Tibial artery (tissue), 4 donors: Measurements from ENCODE around the gene ZCCHC14.
"Not testable (repeated sequence)": the region's sequence is repeated elsewhere in the genome, so short reads cannot be mapped to it uniquely, and the experiment has no call there.

ENCODE experiments used
- DNase-seq, 2 donors: peaks; one replicate each; pipeline ENCODE4 v3.0.0-alpha.2; 2019
- H3K27ac ChIP-seq, 2 donors: fragments of 200-600 bp; sonication (generic) in 1 of 2; 1 replicate in 1 of 2; 2 replicates in 1 of 2; pipeline ENCODE4 v1.5.1; 2018 to 2019; ENCODE audit warnings: mild to moderate bottlenecking in 1 of 2
- H3K27me3 ChIP-seq, 2 donors: fragments of 200-600 bp; sonication (generic) in 1 of 2; one replicate each; pipeline versions ENCODE4 v1.5.1 to v1.6.0; 2016 to 2019
- H3K36me3 ChIP-seq, 3 donors: fragments of 200-600 bp; sonication (generic) in 2 of 3; one replicate each; pipeline ENCODE4 v1.5.1; 2016 to 2019; ENCODE audit warnings: mild to moderate bottlenecking in 2 of 3
- H3K4me1 ChIP-seq, 4 donors: fragments of 200-600 bp; sonication (generic) in 2 of 4; 1 replicate in 3 of 4; 2 replicates in 1 of 4; pipeline ENCODE4 v1.5.1; 2016 to 2019
- H3K4me3 ChIP-seq, 2 donors: fragments of 200-600 bp; sonication (generic) in 1 of 2; 1 replicate in 1 of 2; 2 replicates in 1 of 2; pipeline ENCODE4 v1.5.1; 2018 to 2019; ENCODE audit warnings: mild to moderate bottlenecking in 2 of 2
- H3K9me3 ChIP-seq, 3 donors: fragments of 200-600 bp; sonication (generic) in 1 of 3; one replicate each; pipeline ENCODE4 v1.5.1; 2016 to 2019
- intact Hi-C: fragments of 100-400 bp; cut with DNase I; formaldehyde crosslinking; loops from one replicate; pipeline ENCODE4 v1.15.0; 2023; ENCODE audit warnings: low total_unique reads
- TF ChIP-seq, protein P1 (sequence below), 2 experiments: fragments of 200-600 bp in 1 of 2; fragments of 450-650 bp in 1 of 2; IDR thresholded peaks; one replicate each; pipeline ENCODE4 v1.5.1; 2017 to 2019; ENCODE audit warnings: antibody characterized with exemption in 2 of 2, mild to moderate bottlenecking in 1 of 2, moderate library complexity in 1 of 2

Gene ZCCHC14

GRCh38 chr16:87528690-87529579 lies 36.1 kb upstream of the ZCCHC14 start:
- no peak overlapping the region for H3K4me3 ChIP-seq
- no peak for DNase-seq
- H3K27ac ChIP-seq, result no peak overlapping the region
- intact Hi-C loops, result no loop called here
- H3K9me3 ChIP-seq, result peaks cover 0 to 14% (median 7%) of the 10 kb centered on the region in 3 donors
- TF ChIP-seq, protein P1, sequence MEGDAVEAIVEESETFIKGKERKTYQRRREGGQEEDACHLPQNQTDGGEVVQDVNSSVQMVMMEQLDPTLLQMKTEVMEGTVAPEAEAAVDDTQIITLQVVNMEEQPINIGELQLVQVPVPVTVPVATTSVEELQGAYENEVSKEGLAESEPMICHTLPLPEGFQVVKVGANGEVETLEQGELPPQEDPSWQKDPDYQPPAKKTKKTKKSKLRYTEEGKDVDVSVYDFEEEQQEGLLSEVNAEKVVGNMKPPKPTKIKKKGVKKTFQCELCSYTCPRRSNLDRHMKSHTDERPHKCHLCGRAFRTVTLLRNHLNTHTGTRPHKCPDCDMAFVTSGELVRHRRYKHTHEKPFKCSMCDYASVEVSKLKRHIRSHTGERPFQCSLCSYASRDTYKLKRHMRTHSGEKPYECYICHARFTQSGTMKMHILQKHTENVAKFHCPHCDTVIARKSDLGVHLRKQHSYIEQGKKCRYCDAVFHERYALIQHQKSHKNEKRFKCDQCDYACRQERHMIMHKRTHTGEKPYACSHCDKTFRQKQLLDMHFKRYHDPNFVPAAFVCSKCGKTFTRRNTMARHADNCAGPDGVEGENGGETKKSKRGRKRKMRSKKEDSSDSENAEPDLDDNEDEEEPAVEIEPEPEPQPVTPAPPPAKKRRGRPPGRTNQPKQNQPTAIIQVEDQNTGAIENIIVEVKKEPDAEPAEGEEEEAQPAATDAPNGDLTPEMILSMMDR (IDR thresholded peaks at IDR 0.05), result no peak
- no peaks in the 10 kb centered on the region for H3K36me3 ChIP-seq
- H3K4me1 ChIP-seq, result no peaks in the 10 kb centered on the region
- H3K27me3 ChIP-seq, result no peaks in the 10 kb centered on the region

DNA sequence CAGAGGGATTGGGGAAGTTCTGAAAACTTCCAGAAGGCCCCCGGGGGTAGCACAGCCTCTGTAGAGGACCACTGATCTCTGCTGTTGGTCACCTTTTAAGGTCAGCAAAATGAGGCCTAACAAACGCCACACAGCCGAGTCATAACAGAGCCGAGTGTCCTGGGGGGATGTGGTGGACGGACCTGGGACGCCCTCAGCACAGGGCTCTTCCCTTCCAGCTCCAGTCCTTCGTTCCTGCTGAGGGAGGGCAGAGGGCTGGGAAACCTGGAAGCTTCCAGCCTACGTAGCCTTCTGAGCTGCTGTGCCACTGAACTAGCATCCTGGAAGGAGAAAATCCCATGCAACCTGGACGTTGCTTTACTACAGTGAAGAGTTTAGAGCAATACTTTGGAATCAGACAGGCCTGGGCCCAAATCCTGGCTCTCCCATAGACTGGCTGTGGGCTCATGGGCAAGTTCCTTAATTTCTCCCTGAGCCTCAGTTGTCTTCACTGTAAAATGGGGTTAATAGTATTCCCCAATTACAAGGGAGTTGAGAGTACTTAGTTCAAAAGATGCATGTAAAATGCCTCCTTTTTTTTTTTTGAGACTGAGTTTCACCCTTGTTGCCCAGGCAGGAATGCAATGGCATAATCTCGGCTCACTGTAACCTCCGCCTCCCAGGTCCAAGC lies 34.4 kb upstream of the ZCCHC14 start:
- TF ChIP-seq, protein P1 (IDR thresholded peaks at IDR 0.05), result no peak
- peaks cover 0 to 11% (median 7%) of the 10 kb centered on the region in 3 donors for H3K9me3 ChIP-seq
- H3K4me3 ChIP-seq, result no peak overlapping the region
- H3K4me1 ChIP-seq, result no peaks in the 10 kb centered on the region
- intact Hi-C loops, result no loop called here
- no peaks in the 10 kb centered on the region for H3K36me3 ChIP-seq
- no peaks in the 10 kb centered on the region for H3K27me3 ChIP-seq
- no peak overlapping the region for H3K27ac ChIP-seq
- DNase-seq, result no peak

DNA sequence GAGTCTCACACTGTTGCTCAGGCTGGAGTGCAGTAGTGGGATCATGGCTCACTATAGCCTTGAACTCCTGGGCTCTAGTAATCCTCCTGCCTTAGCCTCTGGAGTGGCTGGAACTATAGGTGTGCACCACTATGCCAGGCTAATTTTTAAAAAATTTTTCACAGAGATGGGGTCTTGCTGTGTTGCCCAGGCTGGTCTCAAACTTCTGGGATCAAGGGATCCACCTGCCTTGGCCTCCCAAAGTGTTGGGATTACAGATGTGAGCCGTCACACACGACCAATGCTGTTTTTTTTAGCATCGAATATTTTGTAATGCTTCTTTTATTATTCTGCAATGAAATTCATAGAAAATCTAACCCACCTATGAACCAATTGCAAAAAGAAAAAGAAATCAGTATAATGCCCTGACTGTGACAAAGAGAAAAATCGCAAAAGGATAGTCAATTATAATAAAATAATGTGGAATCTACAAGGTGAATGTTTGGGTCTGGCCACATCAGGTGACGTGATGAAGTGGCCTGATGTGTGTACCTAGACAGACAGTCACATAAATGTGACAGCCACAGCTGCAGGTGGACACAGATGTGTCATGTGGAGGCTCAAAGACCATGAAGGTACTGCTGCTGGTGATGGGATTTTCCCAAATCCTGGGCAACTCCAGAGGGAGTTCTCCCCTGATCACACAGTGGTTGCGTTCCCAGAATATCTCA lies 33.6 kb upstream of the ZCCHC14 start:
- H3K4me1 ChIP-seq, result no peaks in the 10 kb centered on the region
- peaks cover 0 to 11% (median 7%) of the 10 kb centered on the region in 3 donors for H3K9me3 ChIP-seq
- no peaks in the 10 kb centered on the region for H3K27me3 ChIP-seq
- DNase-seq, result no peak
- no peaks in the 10 kb centered on the region for H3K36me3 ChIP-seq
- intact Hi-C loops, result no loop called here
- H3K27ac ChIP-seq, result no peak overlapping the region
- TF ChIP-seq, protein P1 (IDR thresholded peaks at IDR 0.05), result no peak
- no peak overlapping the region for H3K4me3 ChIP-seq

GRCh38 chr16:87525352-87525751 lies 32.5 kb upstream of the ZCCHC14 start:
- TF ChIP-seq, protein P1 (IDR thresholded peaks at IDR 0.05), result no peak
- Histone ChIP-seq H3K9me3 (peaks cover 0 to 11% (median 7%) of the 10 kb centered on the region in 3 donors), H3K4me1 (no peaks in the 10 kb centered on the region), H3K36me3 (no peaks in the 10 kb centered on the region), H3K4me3 (no peak overlapping the region), H3K27me3 (no peaks in the 10 kb centered on the region), H3K27ac (no peak overlapping the region)
- intact Hi-C loops, result no loop called here
- no peak for DNase-seq

DNA sequence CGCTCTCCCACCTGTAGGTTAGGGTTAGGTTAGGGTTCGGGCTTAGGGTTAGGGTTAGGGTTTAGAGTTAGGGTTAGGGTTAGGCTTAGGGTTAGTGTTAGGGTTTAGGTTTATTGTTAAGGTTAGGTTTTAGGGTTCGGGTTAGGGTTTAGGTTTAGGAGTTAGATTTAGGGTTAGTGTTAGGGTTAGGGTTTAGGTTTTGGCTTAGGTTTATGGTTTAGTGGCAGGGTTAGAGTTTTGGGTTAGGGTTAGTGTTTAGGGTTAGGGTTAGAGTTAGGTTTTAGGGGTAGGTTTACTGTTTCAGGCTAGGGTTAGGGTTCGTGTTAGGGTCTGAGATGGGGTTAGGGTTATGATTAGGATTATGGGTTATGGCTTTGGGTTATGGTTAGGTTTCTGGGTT lies 31.6 kb upstream of the ZCCHC14 start:
- Histone ChIP-seq H3K4me1 (peaks cover 0 to 5% (median 4%) of the 10 kb centered on the region in 4 donors), H3K27me3 (no peaks in the 10 kb centered on the region), H3K4me3 (no peak overlapping the region), H3K9me3 (peaks cover 0 to 4% (median under 1%) of the 10 kb centered on the region in 3 donors), H3K27ac (no peak overlapping the region), H3K36me3 (no peaks in the 10 kb centered on the region)
- intact Hi-C loops, result no loop called here
- no peak for DNase-seq
- TF ChIP-seq, protein P1 (IDR thresholded peaks at IDR 0.05), result no peak

- H3K27me3 ChIP-seq, H3K36me3 ChIP-seq, H3K9me3 ChIP-seq, H3K4me3 ChIP-seq, H3K27ac ChIP-seq, DNase-seq, intact Hi-C loops: not testable (repeated sequence)
- H3K4me1 ChIP-seq, result peaks cover 0 to 12% (median 11%) of the 10 kb centered on the region in 4 donors
Measured at GRCh38 chr16:87523605-87524004, 30.8 kb upstream of the ZCCHC14 start.

DNA sequence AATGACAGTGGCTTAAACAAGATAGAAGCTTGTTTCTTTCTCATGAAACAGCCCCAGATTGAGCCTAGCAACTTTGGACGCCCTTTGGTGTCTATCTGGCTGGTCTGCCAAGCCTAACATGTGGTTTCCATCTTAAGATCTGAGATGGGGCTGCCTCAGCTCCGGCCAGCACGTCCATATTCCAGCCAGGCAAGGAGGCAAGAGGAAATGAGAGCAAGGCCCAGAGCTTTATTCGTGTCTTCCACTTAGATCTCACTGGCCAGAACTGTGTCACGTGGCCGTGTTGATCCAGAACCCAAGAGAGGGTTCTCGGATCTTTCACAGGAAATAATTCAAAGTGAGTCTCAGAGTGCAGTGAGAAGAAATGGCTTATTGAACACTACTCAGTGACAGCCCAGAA lies 28.9 kb upstream of the ZCCHC14 start:
- H3K27ac ChIP-seq, H3K9me3 ChIP-seq, H3K4me3 ChIP-seq, DNase-seq, intact Hi-C loops, H3K27me3 ChIP-seq, H3K36me3 ChIP-seq: not testable (repeated sequence)
- H3K4me1 ChIP-seq, result peaks cover 0 to 27% (median 21%) of the 10 kb centered on the region in 4 donors

GRCh38 chr16:87519170-87519569 lies 26.3 kb upstream of the ZCCHC14 start:
- H3K36me3 ChIP-seq, DNase-seq, H3K9me3 ChIP-seq, H3K27me3 ChIP-seq, intact Hi-C loops: not testable (repeated sequence)
- Histone ChIP-seq H3K27ac (peak overlapping the region; percentile 88 to 92), H3K4me1 (peaks cover 0 to 32% (median 26%) of the 10 kb centered on the region in 4 donors), H3K4me3 (peak overlapping the region in 1 of 2 donors; percentile 13)
